Endothelial cell of umbilical vein (primary cell): ENCODE results near the gene SLC9A9. TPM values are rescaled to one million over a fixed set of nuclear protein-coding genes. Genes with fewer than 3 reads are reported as not detected.

ENCODE experiments used
- BruUV-seq: library from RNA; stranded (reverse); fragments of 400-500 nt; replicated peaks from 2 replicates; lab custom pipeline; 2021; lab: Mats Ljungman, UMichigan
- CTCF ChIA-PET: fragments of 300-600, 350-600 bp; sonication (Branson Sonifier 250); formaldehyde crosslinking; loops from one replicate; lab custom pipeline; 2021; ENCODE audit warnings: antibody characterized with exemption, inconsistent platforms; lab: Charles Lee
- POLR2A ChIA-PET: fragments of 300-600, 350-600 bp; sonication (Branson Sonifier 250); formaldehyde crosslinking; loops from one replicate; lab custom pipeline; 2021; ENCODE audit warnings: antibody characterized with exemption, inconsistent platforms; lab: Charles Lee
- DNase-seq: peaks from one replicate; pipeline ENCODE4 v3.0.0-alpha.2; 2011; ENCODE audit warnings: low read depth, low spot score
- FAIRE-seq: peaks from 2 replicates; lab custom pipeline; 2011; peaks lifted over from hg19 to GRCh38; lab: Jason Lieb, UNC
- H2AFZ ChIP-seq: 2 replicates; pipeline ENCODE4 v1.6.0; 2012; ENCODE audit warnings: low read depth, low read length, control low read depth, inconsistent platforms
- H3K27ac ChIP-seq: 2 replicates; pipeline ENCODE4 v1.5.1; 2011; ENCODE audit warnings: low read depth, mild to moderate bottlenecking, control low read depth, low read length, moderate library complexity; ENCODE audit not compliant: insufficient read depth
- H3K27me3 ChIP-seq, 2 experiments: 2 replicates each; pipeline versions ENCODE4 v1.6.0 to v1.6.1; 2011; ENCODE audit warnings: low read length in 2 of 2, mixed read lengths in 1 of 2; ENCODE audit not compliant: control insufficient read depth in 2 of 2, insufficient read depth in 2 of 2
- H3K36me3 ChIP-seq, 2 experiments: 2 replicates in 1 of 2; 3 replicates in 1 of 2; pipeline ENCODE4 v1.5.1; 2011; ENCODE audit warnings: low read length in 2 of 2, mild to moderate bottlenecking in 1 of 2, moderate library complexity in 1 of 2; ENCODE audit not compliant: control insufficient read depth in 2 of 2, insufficient read depth in 2 of 2; ENCODE audit errors: extremely low read depth in 1 of 2
- H3K4me1 ChIP-seq: 3 replicates; pipeline ENCODE4 v1.5.1; 2011; ENCODE audit warnings: mild to moderate bottlenecking, low read length; ENCODE audit not compliant: control insufficient read depth, insufficient read depth; ENCODE audit errors: extremely low read depth
- H3K4me2 ChIP-seq: 2 replicates; pipeline ENCODE4 v1.6.1; 2011; ENCODE audit warnings: low read length, control low read depth, mixed read lengths; ENCODE audit not compliant: insufficient read depth
- H3K4me3 ChIP-seq, 3 experiments: fragments of 200-600 bp in 1 of 3; sonication (generic), shearing (Covaris generic) in 1 of 3; replicated peaks in 1 of 3; 2 replicates each; pipeline ENCODE4 v1.5.1; 2011 to 2016; ENCODE audit warnings: control low read depth in 3 of 3, low read length in 3 of 3, mild to moderate bottlenecking in 2 of 3, inconsistent platforms in 1 of 3, low read depth in 1 of 3, moderate library complexity in 1 of 3; ENCODE audit not compliant: insufficient read depth in 1 of 3
- H3K79me2 ChIP-seq: 2 replicates; pipeline ENCODE4 v1.6.0; 2012; ENCODE audit warnings: low read length, inconsistent platforms; ENCODE audit not compliant: control insufficient read depth, insufficient read depth
- H3K9ac ChIP-seq: replicated peaks from 2 replicates; pipeline ENCODE3; 2011; ENCODE audit warnings: low read length, control low read depth; ENCODE audit not compliant: insufficient read depth; ENCODE audit errors: extremely low read depth
- H3K9me1 ChIP-seq: replicated peaks from 3 replicates; pipeline ENCODE4 v1.6.0; 2011; ENCODE audit warnings: mild to moderate bottlenecking, low read length; ENCODE audit not compliant: control insufficient read depth, insufficient read depth; ENCODE audit errors: extremely low read depth
- H3K9me3 ChIP-seq: replicated peaks from 2 replicates; pipeline ENCODE4 v1.5.1; 2012; ENCODE audit warnings: low read length, inconsistent platforms; ENCODE audit not compliant: control insufficient read depth, insufficient read depth
- H4K20me1 ChIP-seq: replicated peaks from 2 replicates; pipeline ENCODE3; 2011; ENCODE audit warnings: mild to moderate bottlenecking, low read length; ENCODE audit not compliant: control insufficient read depth, insufficient read depth; ENCODE audit errors: extremely low read depth
- CTCF ChIP-seq, 2 donors: IDR thresholded peaks; 1 replicate in 1 of 2; 2 replicates in 1 of 2; pipeline ENCODE4 v1.5.1; 2011; ENCODE audit warnings: low read length in 2 of 2, mild to moderate bottlenecking in 2 of 2, moderate library complexity in 2 of 2, control low read depth in 1 of 2, inconsistent platforms in 1 of 2, low read depth in 1 of 2; ENCODE audit not compliant: insufficient read depth in 1 of 2; ENCODE audit errors: extremely low read depth in 1 of 2
- EZH2 ChIP-seq: IDR thresholded peaks from 2 replicates; pipeline ENCODE4 v1.6.1; 2012; ENCODE audit warnings: borderline replicate concordance, low read depth, mild to moderate bottlenecking, moderate library complexity, low read length, inconsistent platforms; ENCODE audit not compliant: severe bottlenecking
- FOS ChIP-seq: IDR thresholded peaks from 2 replicates; pipeline ENCODE4 v1.6.1; 2011; ENCODE audit warnings: mild to moderate bottlenecking, low read length, moderate library complexity, borderline replicate concordance; ENCODE audit not compliant: insufficient read depth
- GATA2 ChIP-seq: IDR thresholded peaks from 2 replicates; pipeline ENCODE4 v1.7.0; 2011; ENCODE audit warnings: low read depth, mild to moderate bottlenecking, moderate library complexity, mixed read lengths, low read length; ENCODE audit not compliant: insufficient read length, insufficient read depth
- JUN ChIP-seq: IDR thresholded peaks from 2 replicates; pipeline ENCODE4 v1.6.1; 2011; ENCODE audit warnings: borderline replicate concordance, low read depth; ENCODE audit not compliant: insufficient read length, insufficient read depth
- MYC ChIP-seq: IDR thresholded peaks from one replicate; pipeline ENCODE4 v1.6.1; 2011; ENCODE audit warnings: mild to moderate bottlenecking, low read depth, low read length
- POLR2A ChIP-seq: IDR thresholded peaks from 2 replicates; pipeline ENCODE4 v1.6.1; 2012; ENCODE audit warnings: low read depth, mild to moderate bottlenecking, control low read depth, low read length
- POLR2AphosphoS5 ChIP-seq: IDR thresholded peaks from 2 replicates; pipeline ENCODE4 v1.6.1; 2012; ENCODE audit warnings: low read depth, mild to moderate bottlenecking, control low read depth, low read length, moderate library complexity; ENCODE audit not compliant: insufficient read depth
- dilution Hi-C: fragments of 300-500 bp; cut with MboI; formaldehyde crosslinking; loops from one replicate; pipeline ENCODE4 v1.15.0; 2019; ENCODE audit warnings: low sequenced_read_pairs; ENCODE audit not compliant: extremely low pct_ligation_motif_present
- intact Hi-C: fragments of 100-400 bp; cut with micrococcal nuclease; formaldehyde crosslinking; loops from one replicate; pipeline ENCODE4 v1.10.0; 2022
- polyA plus RNA-seq, 4 experiments: library from polyadenylated mRNA; depleted of rRNA in 3 of 4; stranded (reverse) in 3 of 4; unstranded in 1 of 4; fragments of >200 nt; gene quantifications; 2 replicates each; pipeline versions ENCODE4 v1.2.1 to v1.2.3, GENCODE V29; 2011 to 2012; ENCODE audit warnings: missing spikeins in 1 of 4
- total RNA-seq: library from RNA; stranded (reverse); gene quantifications from 2 replicates; pipeline ENCODE4 v1.2.3, GENCODE V29; 2021
- TF ChIP-seq, protein P1 (sequence below): IDR thresholded peaks from 2 replicates; pipeline ENCODE4 v1.6.1; 2011; ENCODE audit not compliant: insufficient read depth, insufficient read length

SLC9A9 gene
- total and polyA plus RNA-seq, 2 donors (not counting 3 experiments of a cell fraction or from before 2014, with no cell fraction given) = 1.5 to 1.8 TPM

GRCh38 chr3:143658861-143659260 lies 189.4 kb downstream of the SLC9A9 start:
- H3K27me3 ChIP-seq = peaks cover 0 to 2% of the 10 kb centered on the region in 2 experiments
- FAIRE-seq = no peak
- dilution Hi-C loops = no loop called here

More at GRCh38 chr3:143658861-143659260, 189.4 kb downstream of the SLC9A9 start:
- ChIA-PET CTCF (no interaction called here), POLR2A (no interaction called here)
- Histone ChIP-seq H3K4me1 (no peaks in the 10 kb centered on the region), H3K4me3 (no peak overlapping the region), H2AFZ (no peak overlapping the region), H3K9ac (no peak overlapping the region), H3K79me2 (no peaks in the 10 kb centered on the region), H3K4me2 (no peak overlapping the region), H3K36me3 (no peaks in the 10 kb centered on the region), H3K9me3 (no peaks in the 10 kb centered on the region), H4K20me1 (no peaks in the 10 kb centered on the region), H3K27ac (no peak overlapping the region), H3K9me1 (no peaks in the 10 kb centered on the region)
- intact Hi-C loops = no loop called here
- DNase-seq = no peak
- TF ChIP-seq POLR2AphosphoS5 (no peak), CTCF (IDR thresholded peaks at IDR 0.05; ENCODE audit: extremely low read depth in 1 of 2, insufficient read depth in 1 of 2, low read depth in 1 of 2, low read length in 2 of 2) (no peak), EZH2 (no peak), POLR2A (no peak), JUN (no peak), GATA2 (no peak), MYC (no peak), FOS (no peak)
- TF ChIP-seq, protein P1, sequence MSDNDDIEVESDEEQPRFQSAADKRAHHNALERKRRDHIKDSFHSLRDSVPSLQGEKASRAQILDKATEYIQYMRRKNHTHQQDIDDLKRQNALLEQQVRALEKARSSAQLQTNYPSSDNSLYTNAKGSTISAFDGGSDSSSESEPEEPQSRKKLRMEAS = no peak
- no TSS peak for BruUV-seq
